Measurements from ENCODE around the gene TOLLIP. TPM values are rescaled to one million over a fixed set of nuclear protein-coding genes. Genes with fewer than 3 reads are reported as not detected.
A peak's percentile ranks its signal among the peaks of the same experiment; 100 is the strongest.
"Not testable (repeated sequence)": the region's sequence is repeated elsewhere in the genome, so short reads cannot be mapped to it uniquely, and the experiment has no call there.

Gene TOLLIP
- 32.4 and 38.9 TPM in 2 replicates for total RNA-seq

- Mint-ChIP-seq H3K36me3 (ENCODE audit: low read depth) (peaks cover 15% of the 10 kb centered on the region), H3K4me1 (peaks cover 27% of the 10 kb centered on the region), H3K4me3 (peak within 1 kb of the TSS; percentile 87), H3K9me3 (peaks cover 26% of the 10 kb centered on the region), H3K27ac (peak within 1 kb of the TSS; percentile 94), H3K27me3 (peaks cover 21% of the 10 kb centered on the region)
- DNase-seq = peak; percentile 99
- intact Hi-C loops (cut with micrococcal nuclease) = loop anchor here (1.0 to 2.0 kb wide), 3 partner anchors 27 to 73 kb away; no protein-coding TSS in a partner anchor
Measured at GRCh38 chr11:1309498-1310317, at the start of gene TOLLIP. Gene TOLLIP, minus strand, starts transcription at chr11:1309632. Its CDS starts 134 bp downstream, at chr11:1309498.

- DNase-seq; H3K4me3 Mint-ChIP-seq; H3K27me3 Mint-ChIP-seq; H3K4me1 Mint-ChIP-seq; intact Hi-C loops (cut with micrococcal nuclease); H3K9me3 Mint-ChIP-seq; H3K27ac Mint-ChIP-seq; H3K36me3 Mint-ChIP-seq (ENCODE audit: low read depth): not testable (repeated sequence)
Measured at GRCh38 chr11:1358931-1359330, 49.5 kb upstream of the TOLLIP start.

- no peak overlapping the region for H3K4me3 Mint-ChIP-seq
- no peak for DNase-seq
- intact Hi-C loops (cut with micrococcal nuclease) = no loop called here
- no peaks in the 10 kb centered on the region for H3K9me3 Mint-ChIP-seq
- H3K27me3 Mint-ChIP-seq = peaks cover 2% of the 10 kb centered on the region
- no peak overlapping the region for H3K27ac Mint-ChIP-seq
- no peaks in the 10 kb centered on the region for H3K36me3 Mint-ChIP-seq (ENCODE audit: low read depth)
- H3K4me1 Mint-ChIP-seq = no peaks in the 10 kb centered on the region
Measured at GRCh38 chr11:1358286-1358685, 48.9 kb upstream of the TOLLIP start.

GRCh38 chr11:1356478-1356960, 47.1 kb upstream of the TOLLIP start:
- H3K27ac Mint-ChIP-seq = no peak overlapping the region
- H3K27me3 Mint-ChIP-seq = peaks cover 2% of the 10 kb centered on the region
- H3K36me3 Mint-ChIP-seq (ENCODE audit: low read depth) = no peaks in the 10 kb centered on the region
- no peaks in the 10 kb centered on the region for H3K9me3 Mint-ChIP-seq
- no peaks in the 10 kb centered on the region for H3K4me1 Mint-ChIP-seq
- intact Hi-C loops (cut with micrococcal nuclease) = no loop called here
- H3K4me3 Mint-ChIP-seq = no peak overlapping the region
- DNase-seq = no peak

- Mint-ChIP-seq H3K36me3 (ENCODE audit: low read depth) (no peaks in the 10 kb centered on the region), H3K27ac (no peak overlapping the region), H3K27me3 (peaks cover 2% of the 10 kb centered on the region), H3K9me3 (no peaks in the 10 kb centered on the region), H3K4me1 (no peaks in the 10 kb centered on the region), H3K4me3 (no peak overlapping the region)
- DNase-seq = no peak
- intact Hi-C loops (cut with micrococcal nuclease) = no loop called here
Measured at GRCh38 chr11:1356007-1356435, 46.6 kb upstream of the TOLLIP start.

GRCh38 chr11:1354125-1354938, 44.9 kb upstream of the TOLLIP start:
- intact Hi-C loops (cut with micrococcal nuclease) = no loop called here
- Mint-ChIP-seq H3K4me1 (no peaks in the 10 kb centered on the region), H3K4me3 (no peak overlapping the region), H3K27ac (no peak overlapping the region), H3K9me3 (no peaks in the 10 kb centered on the region), H3K36me3 (ENCODE audit: low read depth) (no peaks in the 10 kb centered on the region), H3K27me3 (peaks cover 2% of the 10 kb centered on the region)
- DNase-seq = no peak

- H3K36me3 Mint-ChIP-seq (ENCODE audit: low read depth) = no peaks in the 10 kb centered on the region
- DNase-seq = no peak
- intact Hi-C loops (cut with micrococcal nuclease) = no loop called here
- H3K27me3 Mint-ChIP-seq = peaks cover 2% of the 10 kb centered on the region
- H3K27ac Mint-ChIP-seq = no peak overlapping the region
- H3K9me3 Mint-ChIP-seq = no peaks in the 10 kb centered on the region
- H3K4me1 Mint-ChIP-seq = no peaks in the 10 kb centered on the region
- H3K4me3 Mint-ChIP-seq = no peak overlapping the region
Measured at GRCh38 chr11:1353383-1354124, 44.1 kb upstream of the TOLLIP start.

GRCh38 chr11:1352696-1353382, 43.4 kb upstream of the TOLLIP start:
- Mint-ChIP-seq H3K4me3 (no peak overlapping the region), H3K27me3 (peaks cover 2% of the 10 kb centered on the region), H3K4me1 (no peaks in the 10 kb centered on the region), H3K9me3 (no peaks in the 10 kb centered on the region), H3K36me3 (ENCODE audit: low read depth) (no peaks in the 10 kb centered on the region), H3K27ac (no peak overlapping the region)
- intact Hi-C loops (cut with micrococcal nuclease) = no loop called here
- no peak for DNase-seq

GRCh38 chr11:1351278-1351937, 42.0 kb upstream of the TOLLIP start:
- Mint-ChIP-seq H3K36me3 (ENCODE audit: low read depth) (no peaks in the 10 kb centered on the region), H3K4me3 (no peak overlapping the region), H3K4me1 (no peaks in the 10 kb centered on the region), H3K27ac (no peak overlapping the region), H3K9me3 (no peaks in the 10 kb centered on the region), H3K27me3 (peaks cover 2% of the 10 kb centered on the region)
- no peak for DNase-seq
- intact Hi-C loops (cut with micrococcal nuclease) = no loop called here

- Mint-ChIP-seq H3K4me3 (no peak overlapping the region), H3K36me3 (ENCODE audit: low read depth) (no peaks in the 10 kb centered on the region)
- intact Hi-C loops (cut with micrococcal nuclease) = no loop called here
Measured at GRCh38 chr11:1350086-1350725, 40.8 kb upstream of the TOLLIP start.

GRCh38 chr11:1349327-1350041, 40.1 kb upstream of the TOLLIP start:
- intact Hi-C loops (cut with micrococcal nuclease) = no loop called here
- Mint-ChIP-seq H3K9me3 (no peaks in the 10 kb centered on the region), H3K4me3 (no peak overlapping the region), H3K27me3 (no peaks in the 10 kb centered on the region), H3K4me1 (no peaks in the 10 kb centered on the region), H3K36me3 (ENCODE audit: low read depth) (no peaks in the 10 kb centered on the region), H3K27ac (no peak overlapping the region)
- DNase-seq = no peak

More at GRCh38 chr11:1350086-1350725, 40.8 kb upstream of the TOLLIP start:
- no peak overlapping the region for H3K27ac Mint-ChIP-seq
- no peaks in the 10 kb centered on the region for H3K27me3 Mint-ChIP-seq
- H3K4me1 Mint-ChIP-seq = no peaks in the 10 kb centered on the region
- H3K9me3 Mint-ChIP-seq = no peaks in the 10 kb centered on the region
- no peak for DNase-seq

- Mint-ChIP-seq H3K4me1 (no peaks in the 10 kb centered on the region), H3K27me3 (no peaks in the 10 kb centered on the region), H3K4me3 (no peak overlapping the region), H3K9me3 (no peaks in the 10 kb centered on the region), H3K36me3 (ENCODE audit: low read depth) (no peaks in the 10 kb centered on the region), H3K27ac (no peak overlapping the region)
- no peak for DNase-seq
- intact Hi-C loops (cut with micrococcal nuclease) = no loop called here
Measured at GRCh38 chr11:1348796-1349326, 39.4 kb upstream of the TOLLIP start.
